Right cardiac atrium (tissue), 5 donors: ENCODE data around the gene PRDM12. TPM values are rescaled to one million over a fixed set of nuclear protein-coding genes. Genes with fewer than 3 reads are reported as not detected.
A peak's percentile ranks its signal among the peaks of the same experiment; 100 is the strongest.

Experiments used
- ATAC-seq, 2 donors: fragments of 200-7000 bp; cut with Tn5 transposase; one replicate each; pipeline versions ENCODE4 v1.8.0 to v1.9.1; 2020; ENCODE audit warnings: moderate library complexity in 2 of 2, mild to moderate bottlenecking in 1 of 2
- DNase-seq, 3 donors: peaks; one replicate each; pipeline ENCODE4 v3.0.0-alpha.2; 2020
- H3K27ac ChIP-seq: one replicate; pipeline ENCODE4 v1.5.1; 2013; ENCODE audit warnings: mild to moderate bottlenecking, low read length, control low read depth, moderate library complexity
- H3K27me3 ChIP-seq: one replicate; pipeline ENCODE4 v1.6.1; 2013; ENCODE audit not compliant: control insufficient read depth, insufficient read depth
- H3K4me1 ChIP-seq: one replicate; pipeline ENCODE4 v1.6.1; 2013; ENCODE audit warnings: low read length; ENCODE audit not compliant: control insufficient read depth, insufficient read depth
- H3K4me3 ChIP-seq: one replicate; pipeline ENCODE4 v1.5.1; 2013; ENCODE audit warnings: low read length, control low read depth
- H3K9me3 ChIP-seq: one replicate; pipeline ENCODE4 v1.6.1; 2013; ENCODE audit warnings: low read length; ENCODE audit not compliant: control insufficient read depth
- WGBS: extraction: QIAGEN DNeasy Blood & Tissue Kit; methylation state at CpG from one replicate; pipeline ENCODE4 v1.1.7; 2013; 5-methylcytosine and 5-hydroxymethylcytosine counted together
- intact Hi-C, 4 donors: fragments of 100-400 bp; cut with DNase I; formaldehyde crosslinking; loops; one replicate each; pipeline versions ENCODE4 v1.11.0 to v1.14.0; 2022 to 2023
- long read RNA-seq, 4 donors: library from polyadenylated mRNA; unstranded; transcript quantifications; one replicate each; pipeline ENCODE4 v2.0.0, GENCODE V29; 2020 to 2021
- polyA plus RNA-seq: library from polyadenylated mRNA; stranded (reverse); fragments of 200-250 nt; gene quantifications from one replicate; pipeline ENCODE4 v1.2.3, GENCODE V29; 2013
- total RNA-seq, 4 donors: library from RNA; stranded (reverse); fragmentation: NEBNext Ultra II Directional; extraction: Animal tissue kit (Norgen Biotek cat#: 25700); gene quantifications; one replicate each; pipeline ENCODE4 v1.2.1, GENCODE V29; 2021
- donor health status: healthy with polysubstance abuse.
- donor health status: DM: no; HTN: yes; CAD: no.
- donor health status: DM: no; HTN: no; CAD: no.
- donor health status: DM: no; HTN: yes; CAD: no; lungs with severe emphysema.
- donor health status: DM: yes; HTN: yes; CAD: no.

PRDM12 gene
- total RNA-seq (not detected), polyA plus RNA-seq (0.02 TPM)
- long read RNA-seq, donor 1 = 0 reads
- long read RNA-seq, donor 2 = 0 reads
- long read RNA-seq, donor 3 = 0 reads
- long read RNA-seq, donor 4 = 0 reads

GRCh38 chr9:130664251-130665028 lies at the start of gene PRDM12:
TSS of gene PRDM12 (plus strand) at chr9:130664594. CDS start at chr9:130664654, 60 bp downstream.
- DNase-seq (no peak), ATAC-seq (no peak)
- no peak within 1 kb of the TSS for H3K27ac ChIP-seq
- no peaks in the 10 kb centered on the region for H3K9me3 ChIP-seq
- H3K27me3 ChIP-seq = no peaks in the 10 kb centered on the region
- peaks cover 8% of the 10 kb centered on the region for H3K4me1 ChIP-seq
- intact Hi-C loops = no loop called here
- H3K4me3 ChIP-seq = peak within 1 kb of the TSS; percentile 12
- WGBS = 2% methylated on average over 76 of the region's 76 CpGs

- ATAC-seq = no peak
- no peak for DNase-seq
- Histone ChIP-seq H3K27me3 (no peaks in the 10 kb centered on the region), H3K4me1 (no peaks in the 10 kb centered on the region), H3K27ac (no peak overlapping the region), H3K4me3 (no peak overlapping the region), H3K9me3 (no peaks in the 10 kb centered on the region)
- WGBS = 84% methylated on average over 10 of the region's 10 CpGs
- intact Hi-C loops = no loop called here
Measured at GRCh38 chr9:130616451-130616850, 47.9 kb upstream of the PRDM12 start.

GRCh38 chr9:130623466-130623865 lies 40.9 kb upstream of the PRDM12 start:
- no peak for ATAC-seq

GRCh38 chr9:130624154-130624553 lies 40.2 kb upstream of the PRDM12 start:
- H3K9me3 ChIP-seq = no peaks in the 10 kb centered on the region
- WGBS = 91% methylated on average over 4 of the region's 4 CpGs

More at GRCh38 chr9:130623466-130623865, 40.9 kb upstream of the PRDM12 start:
- Histone ChIP-seq H3K9me3 (no peaks in the 10 kb centered on the region), H3K27me3 (no peaks in the 10 kb centered on the region), H3K4me3 (no peak overlapping the region), H3K27ac (no peak overlapping the region), H3K4me1 (no peaks in the 10 kb centered on the region)
- WGBS = 93% methylated on average over 10 of the region's 10 CpGs
- DNase-seq = no peak
- intact Hi-C loops = no loop called here

GRCh38 chr9:130626249-130626996 lies 38.0 kb upstream of the PRDM12 start:
- WGBS = 70% methylated on average over 21 of the region's 21 CpGs
- H3K27ac ChIP-seq = peak overlapping the region; percentile 2
- intact Hi-C loops = no loop called here
- H3K9me3 ChIP-seq = no peaks in the 10 kb centered on the region
- H3K27me3 ChIP-seq = no peaks in the 10 kb centered on the region
- ATAC-seq (peak in 1 of 2 donors; percentile 27), DNase-seq (peak in 2 of 3 donors; percentile 34 to 56)
- H3K4me3 ChIP-seq = no peak overlapping the region
- no peaks in the 10 kb centered on the region for H3K4me1 ChIP-seq

More at GRCh38 chr9:130624154-130624553, 40.2 kb upstream of the PRDM12 start:
- Histone ChIP-seq H3K4me3 (no peak overlapping the region), H3K27ac (no peak overlapping the region), H3K4me1 (no peaks in the 10 kb centered on the region), H3K27me3 (no peaks in the 10 kb centered on the region)
- no peak for ATAC-seq
- intact Hi-C loops = no loop called here
- no peak for DNase-seq

GRCh38 chr9:130627051-130627450 lies 37.3 kb upstream of the PRDM12 start:
- no peaks in the 10 kb centered on the region for H3K9me3 ChIP-seq
- WGBS = 78% methylated on average over 10 of the region's 10 CpGs
- no peaks in the 10 kb centered on the region for H3K4me1 ChIP-seq
- H3K4me3 ChIP-seq = no peak overlapping the region
- H3K27me3 ChIP-seq = no peaks in the 10 kb centered on the region
- no peak overlapping the region for H3K27ac ChIP-seq
- intact Hi-C loops = no loop called here
- DNase-seq = peak in 1 of 3 donors; percentile 32
- no peak for ATAC-seq

GRCh38 chr9:130627896-130628792 lies 36.2 kb upstream of the PRDM12 start:
- Histone ChIP-seq H3K27ac (no peak overlapping the region), H3K4me1 (no peaks in the 10 kb centered on the region), H3K9me3 (no peaks in the 10 kb centered on the region), H3K4me3 (no peak overlapping the region), H3K27me3 (no peaks in the 10 kb centered on the region)
- peak in 1 of 2 donors; percentile 12 for ATAC-seq
- no peak for DNase-seq
- WGBS = 71% methylated on average over 23 of the region's 23 CpGs
- intact Hi-C loops = no loop called here

- Histone ChIP-seq H3K4me1 (no peaks in the 10 kb centered on the region), H3K4me3 (no peak overlapping the region), H3K27me3 (no peaks in the 10 kb centered on the region), H3K9me3 (no peaks in the 10 kb centered on the region), H3K27ac (no peak overlapping the region)
- intact Hi-C loops = loop anchor here in 1 of 4 donors (5.0 kb wide), 1 partner anchor 53 kb away; no protein-coding TSS in a partner anchor
- peak in 1 of 3 donors; percentile 39 for DNase-seq
- 71% methylated on average over 13 of the region's 13 CpGs for WGBS
- peak in 1 of 2 donors; percentile 6 for ATAC-seq
Measured at GRCh38 chr9:130629443-130630070, 34.8 kb upstream of the PRDM12 start.

GRCh38 chr9:130630071-130630450 lies 34.3 kb upstream of the PRDM12 start:
- no peak for ATAC-seq
- WGBS = 92% methylated on average over 4 of the region's 4 CpGs
- no peak for DNase-seq
- no peaks in the 10 kb centered on the region for H3K4me1 ChIP-seq
- intact Hi-C loops = loop anchor here in 1 of 4 donors (5.0 kb wide), 1 partner anchor 52 kb away; no protein-coding TSS in a partner anchor
- no peak overlapping the region for H3K27ac ChIP-seq
- no peaks in the 10 kb centered on the region for H3K27me3 ChIP-seq
- H3K9me3 ChIP-seq = no peaks in the 10 kb centered on the region
- no peak overlapping the region for H3K4me3 ChIP-seq
